WTC11 (cell line): ENCODE measurements around the gene MEGF10. TPM values are rescaled to one million over a fixed set of nuclear protein-coding genes. Genes with fewer than 3 reads are reported as not detected.

ENCODE experiments used
- ATAC-seq: fragments of 200-7000 bp; cut with Tn5 transposase; 2 replicates; pipeline ENCODE4 v1.10.0; 2021; ENCODE audit warnings: mild to moderate bottlenecking, moderate library complexity
- CTCF ChIA-PET: fragments of 300-600 bp; sonication (Branson Sonifier 250); formaldehyde crosslinking; loops from one replicate; lab custom pipeline; 2021; ENCODE audit warnings: antibody characterized with exemption; lab: Charles Lee
- POLR2A ChIA-PET: fragments of 350-600 bp; sonication (Branson Sonifier 250); formaldehyde crosslinking; loops from one replicate; lab custom pipeline; 2021; ENCODE audit warnings: antibody characterized with exemption; lab: Charles Lee
- DNase-seq: peaks from one replicate; pipeline ENCODE4 v3.0.0; 2021; ENCODE audit warnings: low spot score
- H3K27ac Mint-ChIP-seq: 2 replicates; pipeline ENCODE4 v1.8.0; 2021; ENCODE audit warnings: mixed read lengths
- H3K27me3 Mint-ChIP-seq: 2 replicates; pipeline ENCODE4 v1.8.0; 2021; ENCODE audit warnings: low read depth, mild to moderate bottlenecking, moderate library complexity, mixed read lengths
- H3K36me3 Mint-ChIP-seq: 2 replicates; pipeline ENCODE4 v1.8.0; 2021; ENCODE audit warnings: mixed read lengths
- H3K4me1 Mint-ChIP-seq: 2 replicates; pipeline ENCODE4 v1.8.0; 2022; ENCODE audit warnings: mixed read lengths
- H3K4me3 Mint-ChIP-seq: 2 replicates; pipeline ENCODE4 v1.8.0; 2021; ENCODE audit warnings: mild to moderate bottlenecking, moderate library complexity, mixed read lengths
- H3K9me3 Mint-ChIP-seq: 2 replicates; pipeline ENCODE4 v1.8.0; 2021; ENCODE audit warnings: mixed read lengths
- ATF1 ChIP-seq: sonication (generic); formaldehyde crosslinking; IDR thresholded peaks from 2 replicates; pipeline ENCODE4 v1.8.1; 2023; ENCODE audit warnings: mild to moderate bottlenecking, moderate library complexity, missing genetic modification reagents
- HMGXB4 ChIP-seq: sonication (generic); formaldehyde crosslinking; IDR thresholded peaks from 2 replicates; pipeline ENCODE4 v1.8.1; 2023; ENCODE audit warnings: mild to moderate bottlenecking, moderate library complexity, missing genetic modification reagents
- MYBL2 ChIP-seq: sonication (generic); formaldehyde crosslinking; IDR thresholded peaks from 2 replicates; pipeline ENCODE4 v1.8.1; 2023; ENCODE audit warnings: mild to moderate bottlenecking, moderate library complexity, missing genetic modification reagents
- TEAD1 ChIP-seq: sonication (generic); formaldehyde crosslinking; IDR thresholded peaks from 2 replicates; pipeline ENCODE4 v1.8.0; 2022; ENCODE audit warnings: mild to moderate bottlenecking, missing genetic modification reagents
- USF2 ChIP-seq: sonication (generic); formaldehyde crosslinking; IDR thresholded peaks from 2 replicates; pipeline ENCODE4 v1.8.1; 2023; ENCODE audit warnings: mild to moderate bottlenecking, missing genetic modification reagents, moderate library complexity
- ZMAT4 ChIP-seq: fragments of 250-450 bp; sonication (Bioruptor Pico); IDR thresholded peaks from 2 replicates; pipeline ENCODE4 v1.9.0; 2021; ENCODE audit warnings: mild to moderate bottlenecking
- ZNF317 ChIP-seq: sonication (generic); formaldehyde crosslinking; IDR thresholded peaks from 2 replicates; pipeline ENCODE4 v1.8.1; 2023; ENCODE audit warnings: low read depth, mild to moderate bottlenecking, moderate library complexity, missing genetic modification reagents, borderline replicate concordance
- ZSCAN18 ChIP-seq: fragments of 250-450 bp; sonication (Bioruptor Pico); IDR thresholded peaks from 2 replicates; pipeline ENCODE4 v2.1.2; 2022; ENCODE audit warnings: mild to moderate bottlenecking, moderate library complexity
- total RNA-seq: library from RNA; stranded (reverse); gene quantifications from 3 replicates; pipeline ENCODE4 v1.2.3, GENCODE V29; 2021
- TF ChIP-seq, protein P1 (sequence below): sonication (generic); formaldehyde crosslinking; IDR thresholded peaks from 2 replicates; pipeline ENCODE4 v1.8.1; 2022; ENCODE audit warnings: low read depth, missing genetic modification reagents, borderline replicate concordance
- TF ChIP-seq, protein P2 (sequence below): fragments of 250-450 bp; sonication (Bioruptor Pico); IDR thresholded peaks from 2 replicates; pipeline ENCODE4 v1.9.0; 2021; ENCODE audit warnings: moderate library complexity, mild to moderate bottlenecking, inconsistent platforms, borderline replicate concordance
- TF ChIP-seq, protein P3 (sequence below): sonication (generic); formaldehyde crosslinking; IDR thresholded peaks from 2 replicates; pipeline ENCODE4 v1.8.0; 2022; ENCODE audit warnings: missing genetic modification reagents

Gene MEGF10
- total RNA-seq, 1 experiment from 2014 or later: 24.5 TPM

DNA sequence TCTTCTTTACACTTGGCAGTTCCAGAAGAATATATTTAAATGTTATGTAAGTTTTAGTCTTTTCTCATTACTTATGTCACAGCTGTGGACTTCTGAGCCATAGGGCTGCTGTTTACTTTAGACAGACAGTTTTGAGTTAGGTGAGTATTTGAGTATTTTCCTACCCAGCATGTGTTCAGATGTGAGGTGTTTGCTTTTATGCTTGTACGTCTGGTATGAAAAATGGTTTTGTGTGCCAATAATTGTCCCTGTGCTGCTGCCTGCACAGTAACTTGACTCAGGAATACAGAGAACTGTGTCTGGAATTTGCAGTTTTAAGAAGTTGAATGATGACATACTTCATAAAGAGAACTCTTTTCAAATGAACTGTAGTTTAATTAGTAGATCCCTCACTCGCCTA, 20.8 kb downstream of the MEGF10 start:
- Mint-ChIP-seq H3K9me3 (peaks cover 7% of the 10 kb centered on the region; the same call in 1 of the 2 replicates), H3K27ac (peak overlapping the region; percentile 24; the same call in 1 of the 2 replicates), H3K4me3 (no peak overlapping the region), H3K36me3 (peaks cover 10% of the 10 kb centered on the region), H3K4me1 (peaks cover 63% of the 10 kb centered on the region), H3K27me3 (no peaks in the 10 kb centered on the region)
- no peak for DNase-seq
- no peak for ATAC-seq
- ChIA-PET CTCF (interaction anchor here (0.9 to 1.8 kb wide), 3 partner anchors 14 to 711 kb away, joined by 3 to 6 read pairs (median 3); no protein-coding TSS in a partner anchor), POLR2A (no interaction called here)
- no peak for TF ChIP-seq MYBL2 (CRISPR knock-in tag)

- ChIA-PET POLR2A (no interaction called here), CTCF (interaction anchor here (0.9 to 1.8 kb wide), 5 partner anchors 13 to 712 kb away, joined by 3 to 6 read pairs (median 3); partner anchors contain the start of gene MEGF10)
- Mint-ChIP-seq H3K27ac (peak overlapping the region; percentile 24; the same call in 1 of the 2 replicates), H3K4me3 (no peak overlapping the region), H3K36me3 (peaks cover 10% of the 10 kb centered on the region), H3K9me3 (peaks cover 10% of the 10 kb centered on the region; the same call in 1 of the 2 replicates), H3K27me3 (no peaks in the 10 kb centered on the region), H3K4me1 (peaks cover 57% of the 10 kb centered on the region)
- no peak for ATAC-seq
- TF ChIP-seq, protein P1, sequence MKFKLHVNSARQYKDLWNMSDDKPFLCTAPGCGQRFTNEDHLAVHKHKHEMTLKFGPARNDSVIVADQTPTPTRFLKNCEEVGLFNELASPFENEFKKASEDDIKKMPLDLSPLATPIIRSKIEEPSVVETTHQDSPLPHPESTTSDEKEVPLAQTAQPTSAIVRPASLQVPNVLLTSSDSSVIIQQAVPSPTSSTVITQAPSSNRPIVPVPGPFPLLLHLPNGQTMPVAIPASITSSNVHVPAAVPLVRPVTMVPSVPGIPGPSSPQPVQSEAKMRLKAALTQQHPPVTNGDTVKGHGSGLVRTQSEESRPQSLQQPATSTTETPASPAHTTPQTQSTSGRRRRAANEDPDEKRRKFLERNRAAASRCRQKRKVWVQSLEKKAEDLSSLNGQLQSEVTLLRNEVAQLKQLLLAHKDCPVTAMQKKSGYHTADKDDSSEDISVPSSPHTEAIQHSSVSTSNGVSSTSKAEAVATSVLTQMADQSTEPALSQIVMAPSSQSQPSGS (CRISPR knock-in tag): no peak
- no peak for TF ChIP-seq USF2 (CRISPR knock-in tag)
- no peak for TF ChIP-seq ATF1 (CRISPR knock-in tag)
- TF ChIP-seq, protein P2, sequence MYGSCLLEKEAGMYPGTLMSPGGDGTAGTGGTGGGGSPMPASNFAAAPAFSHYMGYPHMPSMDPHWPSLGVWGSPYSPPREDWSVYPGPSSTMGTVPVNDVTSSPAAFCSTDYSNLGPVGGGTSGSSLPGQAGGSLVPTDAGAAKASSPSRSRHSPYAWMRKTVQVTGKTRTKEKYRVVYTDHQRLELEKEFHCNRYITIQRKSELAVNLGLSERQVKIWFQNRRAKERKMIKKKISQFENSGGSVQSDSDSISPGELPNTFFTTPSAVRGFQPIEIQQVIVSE: no peak
- no peak for TF ChIP-seq ZNF317 (CRISPR knock-in tag)
- no peak for TF ChIP-seq TEAD1 (CRISPR knock-in tag)
- TF ChIP-seq, protein P3, sequence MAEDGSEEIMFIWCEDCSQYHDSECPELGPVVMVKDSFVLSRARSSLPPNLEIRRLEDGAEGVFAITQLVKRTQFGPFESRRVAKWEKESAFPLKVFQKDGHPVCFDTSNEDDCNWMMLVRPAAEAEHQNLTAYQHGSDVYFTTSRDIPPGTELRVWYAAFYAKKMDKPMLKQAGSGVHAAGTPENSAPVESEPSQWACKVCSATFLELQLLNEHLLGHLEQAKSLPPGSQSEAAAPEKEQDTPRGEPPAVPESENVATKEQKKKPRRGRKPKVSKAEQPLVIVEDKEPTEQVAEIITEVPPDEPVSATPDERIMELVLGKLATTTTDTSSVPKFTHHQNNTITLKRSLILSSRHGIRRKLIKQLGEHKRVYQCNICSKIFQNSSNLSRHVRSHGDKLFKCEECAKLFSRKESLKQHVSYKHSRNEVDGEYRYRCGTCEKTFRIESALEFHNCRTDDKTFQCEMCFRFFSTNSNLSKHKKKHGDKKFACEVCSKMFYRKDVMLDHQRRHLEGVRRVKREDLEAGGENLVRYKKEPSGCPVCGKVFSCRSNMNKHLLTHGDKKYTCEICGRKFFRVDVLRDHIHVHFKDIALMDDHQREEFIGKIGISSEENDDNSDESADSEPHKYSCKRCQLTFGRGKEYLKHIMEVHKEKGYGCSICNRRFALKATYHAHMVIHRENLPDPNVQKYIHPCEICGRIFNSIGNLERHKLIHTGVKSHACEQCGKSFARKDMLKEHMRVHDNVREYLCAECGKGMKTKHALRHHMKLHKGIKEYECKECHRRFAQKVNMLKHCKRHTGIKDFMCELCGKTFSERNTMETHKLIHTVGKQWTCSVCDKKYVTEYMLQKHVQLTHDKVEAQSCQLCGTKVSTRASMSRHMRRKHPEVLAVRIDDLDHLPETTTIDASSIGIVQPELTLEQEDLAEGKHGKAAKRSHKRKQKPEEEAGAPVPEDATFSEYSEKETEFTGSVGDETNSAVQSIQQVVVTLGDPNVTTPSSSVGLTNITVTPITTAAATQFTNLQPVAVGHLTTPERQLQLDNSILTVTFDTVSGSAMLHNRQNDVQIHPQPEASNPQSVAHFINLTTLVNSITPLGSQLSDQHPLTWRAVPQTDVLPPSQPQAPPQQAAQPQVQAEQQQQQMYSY: no peak
- no peak for TF ChIP-seq HMGXB4 (CRISPR knock-in tag)
- TF ChIP-seq ZMAT4 (CRISPR knock-in tag): no peak
- no peak for TF ChIP-seq ZSCAN18 (CRISPR knock-in tag)
- DNase-seq: no peak
These were observed 21.4 kb downstream of the MEGF10 start for GRCh38 chr5:127311781-127312525.
